DND-41 (cell line): ENCODE measurements around the gene CDH23.

ENCODE experiments used
- ATAC-seq: fragments of 200-7000 bp; cut with Tn5 transposase; 3 replicates; pipeline ENCODE4 v1.9.1; 2021; ENCODE audit warnings: low read depth; ENCODE audit not compliant: insufficient read depth
- DNase-seq: peaks from one replicate; pipeline ENCODE4 v3.0.0-alpha.2; 2020
- H2AFZ ChIP-seq: 2 replicates; pipeline ENCODE4 v1.6.0; 2012; ENCODE audit warnings: low read depth, low read length
- H3K27ac ChIP-seq: 2 replicates; pipeline ENCODE4 v1.5.1; 2012; ENCODE audit warnings: low read length, inconsistent platforms
- H3K27me3 ChIP-seq: fragments of 200-600 bp; sonication (generic); 2 replicates; pipeline ENCODE4 v1.6.0; 2012; ENCODE audit warnings: low read length, mild to moderate bottlenecking, inconsistent platforms; ENCODE audit not compliant: insufficient read depth, poor library complexity
- H3K36me3 ChIP-seq: 2 replicates; pipeline ENCODE4 v1.5.1; 2012; ENCODE audit warnings: low read length, inconsistent platforms; ENCODE audit not compliant: insufficient read depth
- H3K4me1 ChIP-seq: 2 replicates; pipeline ENCODE4 v1.5.1; 2012; ENCODE audit warnings: mild to moderate bottlenecking, low read length; ENCODE audit not compliant: insufficient read depth
- H3K4me2 ChIP-seq: 2 replicates; pipeline ENCODE4 v1.6.0; 2012; ENCODE audit warnings: mild to moderate bottlenecking, moderate library complexity, low read length, inconsistent platforms; ENCODE audit not compliant: insufficient read depth
- H3K4me3 ChIP-seq, 2 experiments: fragments of 200-600 bp in 1 of 2; shearing (Covaris generic) in 1 of 2; 2 replicates each; pipeline ENCODE4 v1.5.1; 2012 to 2016; ENCODE audit warnings: inconsistent platforms in 2 of 2, low read length in 2 of 2, mild to moderate bottlenecking in 2 of 2, low read depth in 1 of 2, moderate library complexity in 1 of 2
- H3K79me2 ChIP-seq: 2 replicates; pipeline ENCODE4 v1.6.0; 2012; ENCODE audit warnings: low read length, inconsistent platforms; ENCODE audit not compliant: insufficient read depth
- H3K9ac ChIP-seq: 2 replicates; pipeline ENCODE4 v1.6.0; 2012; ENCODE audit warnings: low read depth, mild to moderate bottlenecking, inconsistent platforms, low read length, moderate library complexity
- H3K9me3 ChIP-seq: 2 replicates; pipeline ENCODE4 v1.5.1; 2012; ENCODE audit warnings: low read length, moderate library complexity, mild to moderate bottlenecking, inconsistent platforms; ENCODE audit not compliant: insufficient read depth, severe bottlenecking
- H4K20me1 ChIP-seq: 2 replicates; pipeline ENCODE4 v1.6.0; 2012; ENCODE audit warnings: low read length; ENCODE audit not compliant: insufficient read depth
- CTCF ChIP-seq: IDR thresholded peaks from 2 replicates; pipeline ENCODE4 v1.5.1; 2012; ENCODE audit warnings: borderline replicate concordance, low read length, moderate library complexity, mild to moderate bottlenecking; ENCODE audit not compliant: poor library complexity, severe bottlenecking; ENCODE audit errors: extremely low read depth
- EZH2 ChIP-seq: IDR thresholded peaks from 3 replicates; pipeline ENCODE4 v1.6.1; 2012; ENCODE audit warnings: borderline replicate concordance, low read depth, mild to moderate bottlenecking, moderate library complexity, low read length, inconsistent platforms; ENCODE audit not compliant: severe bottlenecking

CDH23 gene

GRCh38 chr10:71585564-71586290 is 189.0 kb downstream of the CDH23 start:
- H3K4me1 ChIP-seq: no peaks in the 10 kb centered on the region
- no peak for TF ChIP-seq EZH2
- TF ChIP-seq CTCF: no peak
- no peaks in the 10 kb centered on the region for H3K9me3 ChIP-seq
- H3K36me3 ChIP-seq: no peaks in the 10 kb centered on the region
- H3K4me2 ChIP-seq: no peak overlapping the region
- ATAC-seq: no peak
- no peak overlapping the region for H2AFZ ChIP-seq
- no peak overlapping the region for H3K9ac ChIP-seq
- no peak for DNase-seq
- no peak overlapping the region for H3K4me3 ChIP-seq
- H3K79me2 ChIP-seq: no peaks in the 10 kb centered on the region
- H3K27ac ChIP-seq: no peak overlapping the region
- H3K27me3 ChIP-seq: peaks cover 16% of the 10 kb centered on the region
- H4K20me1 ChIP-seq: 0 out of 2 replicates have a peak, but pooled peaks cover 3% of the 10 kb centered on the region

- Histone ChIP-seq H3K27me3 (peaks cover 19% of the 10 kb centered on the region), H3K79me2 (no peaks in the 10 kb centered on the region), H4K20me1 (peaks cover 5% of the 10 kb centered on the region; the same call in 1 of the 2 replicates), H3K4me3 (no peak overlapping the region), H3K27ac (no peak overlapping the region), H3K4me2 (no peak overlapping the region), H3K9ac (no peak overlapping the region), H3K4me1 (no peaks in the 10 kb centered on the region), H3K9me3 (no peaks in the 10 kb centered on the region), H2AFZ (no peak overlapping the region), H3K36me3 (no peaks in the 10 kb centered on the region)
- TF ChIP-seq CTCF (no peak), EZH2 (no peak)
- no peak for ATAC-seq
- no peak for DNase-seq
These were observed 191.3 kb downstream of the CDH23 start for GRCh38 chr10:71587941-71588573.

- DNase-seq: no peak
- no peak overlapping the region for H3K4me3 ChIP-seq
- no peak for TF ChIP-seq CTCF
- TF ChIP-seq EZH2: no peak
These were observed 192.0 kb downstream of the CDH23 start for GRCh38 chr10:71588685-71589084.

More at GRCh38 chr10:71588685-71589084, 192.0 kb downstream of the CDH23 start:
- Histone ChIP-seq H3K4me2 (no peak overlapping the region), H3K36me3 (no peaks in the 10 kb centered on the region), H3K9me3 (no peaks in the 10 kb centered on the region), H3K4me1 (no peaks in the 10 kb centered on the region), H3K79me2 (no peaks in the 10 kb centered on the region), H3K27me3 (peaks cover 19% of the 10 kb centered on the region), H3K27ac (no peak overlapping the region), H4K20me1 (peaks cover 5% of the 10 kb centered on the region; the same call in 1 of the 2 replicates), H3K9ac (no peak overlapping the region), H2AFZ (no peak overlapping the region)
- no peak for ATAC-seq
